NCI-H1694 treated with DMSO at 0.1 percent for 48 hours (cell line): ENCODE results near the gene KCNA2.

Experiments
- DNase-seq: peaks from one replicate; lab custom pipeline; 2025; lab: John Stamatoyannopoulos, UW

The KCNA2 gene

GRCh38 chr1:110605901-110606656 lies at the start of gene KCNA2:
Gene KCNA2 (minus strand): TSS chr1:110606358. CDS start chr1:110604782, 1,576 bp downstream.
- DNase-seq: peak; percentile 53

- DNase-seq: no peak
Observed at GRCh38 chr1:110650609-110651008, 44.5 kb upstream of the KCNA2 start.

- DNase-seq: no peak
Observed at GRCh38 chr1:110648417-110648816, 42.3 kb upstream of the KCNA2 start.

GRCh38 chr1:110647254-110647891 lies 41.2 kb upstream of the KCNA2 start:
- no peak for DNase-seq

GRCh38 chr1:110645821-110646735 lies 39.9 kb upstream of the KCNA2 start:
- DNase-seq: no peak

GRCh38 chr1:110645211-110645610 lies 39.1 kb upstream of the KCNA2 start:
- no peak for DNase-seq

GRCh38 chr1:110643879-110644472 lies 37.8 kb upstream of the KCNA2 start:
- no peak for DNase-seq

- no peak for DNase-seq
Observed at GRCh38 chr1:110639724-110640386, 33.7 kb upstream of the KCNA2 start.

GRCh38 chr1:110638556-110638955 lies 32.4 kb upstream of the KCNA2 start:
- no peak for DNase-seq

GRCh38 chr1:110638058-110638457 lies 31.9 kb upstream of the KCNA2 start:
- DNase-seq: peak; percentile 46

- no peak for DNase-seq
Observed at GRCh38 chr1:110637475-110637874, 31.3 kb upstream of the KCNA2 start.

GRCh38 chr1:110636149-110636935 lies 30.2 kb upstream of the KCNA2 start:
- no peak for DNase-seq

- DNase-seq: no peak
Observed at GRCh38 chr1:110635434-110635833, 29.3 kb upstream of the KCNA2 start.

- peak; percentile 93 for DNase-seq
Observed at GRCh38 chr1:110634455-110635311, 28.5 kb upstream of the KCNA2 start.

GRCh38 chr1:110634086-110634454 lies 27.9 kb upstream of the KCNA2 start:
- no peak for DNase-seq

- DNase-seq: no peak
Observed at GRCh38 chr1:110633646-110634030, 27.5 kb upstream of the KCNA2 start.

GRCh38 chr1:110631836-110632620 lies 25.9 kb upstream of the KCNA2 start:
- DNase-seq: no peak

- DNase-seq: peak; percentile 67
Observed at GRCh38 chr1:110630839-110631663, 24.9 kb upstream of the KCNA2 start.
